Fibroblast of lung (primary cell): ENCODE data around the gene CTNNB1. TPM values are rescaled to one million over a fixed set of nuclear protein-coding genes. Genes with fewer than 3 reads are reported as not detected.
A peak's percentile ranks its signal among the peaks of the same experiment; 100 is the strongest.

Experiments used
- DNase-seq, 2 donors: peaks; one replicate each; pipeline versions ENCODE4 v3.0.0 to v3.0.0-alpha.2; 2010; ENCODE audit warnings: low read depth in 2 of 2
- H2AFZ ChIP-seq: 2 replicates; pipeline ENCODE4 v1.5.1; 2012; ENCODE audit warnings: low read length, control low read depth, inconsistent platforms
- H3K27ac ChIP-seq: 2 replicates; pipeline ENCODE4 v1.5.1; 2011; ENCODE audit warnings: low read length, control low read depth; ENCODE audit not compliant: insufficient read depth
- H3K27me3 ChIP-seq: 2 replicates; pipeline ENCODE4 v1.5.1; 2011; ENCODE audit warnings: mild to moderate bottlenecking, low read length; ENCODE audit not compliant: control insufficient read depth, insufficient read depth
- H3K36me3 ChIP-seq: 2 replicates; pipeline ENCODE4 v1.5.1; 2011; ENCODE audit warnings: low read length; ENCODE audit not compliant: control insufficient read depth, insufficient read depth
- H3K4me1 ChIP-seq: 2 replicates; pipeline ENCODE4 v1.5.1; 2011; ENCODE audit warnings: low read length; ENCODE audit not compliant: control insufficient read depth, insufficient read depth; ENCODE audit errors: extremely low read depth
- H3K4me2 ChIP-seq: 2 replicates; pipeline ENCODE4 v1.5.1; 2011; ENCODE audit warnings: low read length, control low read depth; ENCODE audit not compliant: insufficient read depth; ENCODE audit errors: extremely low read depth
- H3K4me3 ChIP-seq, 4 experiments: fragments of 200-600 bp in 1 of 4; sonication (generic) in 1 of 4; replicated peaks in 1 of 4; 2 replicates each; pipeline ENCODE4 v1.5.1; 2011 to 2016; ENCODE audit warnings: low read length in 4 of 4, low read depth in 3 of 4, mild to moderate bottlenecking in 3 of 4, control low read depth in 2 of 4, inconsistent platforms in 1 of 4, mixed read lengths in 1 of 4; ENCODE audit not compliant: insufficient read depth in 1 of 4; ENCODE audit errors: control extremely low read depth in 1 of 4
- H3K79me2 ChIP-seq: 2 replicates; pipeline ENCODE4 v1.5.1; 2012; ENCODE audit warnings: mild to moderate bottlenecking, low read length, inconsistent platforms; ENCODE audit not compliant: control insufficient read depth, insufficient read depth
- H3K9ac ChIP-seq: 2 replicates; pipeline ENCODE4 v1.5.1; 2011; ENCODE audit warnings: mild to moderate bottlenecking, low read length, control low read depth; ENCODE audit not compliant: insufficient read depth
- H3K9me3 ChIP-seq: 2 replicates; pipeline ENCODE4 v1.5.1; 2012; ENCODE audit warnings: low read depth, low read length; ENCODE audit not compliant: control insufficient read depth, insufficient read depth
- H4K20me1 ChIP-seq: 2 replicates; pipeline ENCODE4 v1.5.1; 2011; ENCODE audit warnings: low read length; ENCODE audit not compliant: control insufficient read depth, insufficient read depth; ENCODE audit errors: extremely low read depth
- CTCF ChIP-seq, 2 donors: IDR thresholded peaks in 1 of 2; conservative IDR thresholded peaks in 1 of 2; 1 replicate in 1 of 2; 2 replicates in 1 of 2; pipeline ENCODE4 v1.5.1; 2011 to 2012; ENCODE audit warnings: low read length in 2 of 2, control low read depth in 1 of 2, inconsistent platforms in 1 of 2, low read depth in 1 of 2, mild to moderate bottlenecking in 1 of 2
- EZH2 ChIP-seq: IDR thresholded peaks from 2 replicates; pipeline ENCODE4 v1.5.1; 2012; ENCODE audit warnings: low read length, control low read depth, mild to moderate bottlenecking; ENCODE audit errors: missing control alignments
- polyA plus RNA-seq, 2 donors: library from polyadenylated mRNA; depleted of rRNA in 1 of 2; stranded (reverse) in 1 of 2; unstranded in 1 of 2; fragments of >200 nt; gene quantifications; 2 replicates each; pipeline ENCODE4 v1.2.1, GENCODE V29; 2011 to 2012; ENCODE audit warnings: missing spikeins in 1 of 2
- total RNA-seq: library from RNA; depleted of rRNA; stranded (reverse); fragments of >200 nt; gene quantifications from 2 replicates; pipeline ENCODE4 v1.2.1, GENCODE V29; 2014

The CTNNB1 gene
- total and polyA plus RNA-seq, 2 donors (not counting 1 experiment from before 2014, with no cell fraction given), result 266 to 792 TPM

- no peak overlapping the region for H3K27ac ChIP-seq
- no peaks in the 10 kb centered on the region for H3K9me3 ChIP-seq
- H3K79me2 ChIP-seq, result peaks cover 83% of the 10 kb centered on the region
- peaks cover 9% of the 10 kb centered on the region for H4K20me1 ChIP-seq
- H2AFZ ChIP-seq, result no peak overlapping the region
- H3K4me2 ChIP-seq, result peak overlapping the region; percentile 67
- peak; percentile 59 to 70 for DNase-seq
- H3K9ac ChIP-seq, result no peak overlapping the region
- peaks cover 14% of the 10 kb centered on the region for H3K4me1 ChIP-seq
- H3K27me3 ChIP-seq, result no peaks in the 10 kb centered on the region
- peak overlapping the region in 3 of 4 experiments; percentile 68 to 98 (median 76) for H3K4me3 ChIP-seq
- no peak for TF ChIP-seq EZH2
- peak; percentile 24 to 45 for TF ChIP-seq CTCF (conservative IDR thresholded peaks at IDR 0.05 in 1 of 2, IDR thresholded peaks at IDR 0.05 in 1 of 2; ENCODE audit: low read depth in 1 of 2, low read length in 2 of 2)
- no peaks in the 10 kb centered on the region for H3K36me3 ChIP-seq
Observed at GRCh38 chr3:41202834-41203345, 3.6 kb downstream of the CTNNB1 start.

DNA sequence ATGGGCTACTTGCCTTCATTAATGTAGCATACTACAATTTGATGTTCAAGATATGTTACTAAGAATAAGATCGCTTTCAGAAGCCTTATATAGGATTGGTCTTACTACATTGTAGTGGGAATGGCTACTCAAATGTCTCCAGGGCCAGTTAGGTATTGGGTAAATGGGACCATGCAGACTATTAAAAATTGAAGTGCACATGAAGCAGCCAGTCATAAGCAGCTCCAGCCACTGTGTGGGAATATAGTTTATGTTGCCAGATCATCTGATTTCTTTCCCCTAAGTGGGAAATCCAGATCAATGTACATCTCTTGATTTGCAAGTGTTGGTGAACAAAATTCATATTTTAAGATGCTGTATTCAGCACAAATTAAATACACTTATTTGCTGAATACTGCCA lies 5.1 kb downstream of the CTNNB1 start:
- no peak for TF ChIP-seq CTCF (conservative IDR thresholded peaks at IDR 0.05 in 1 of 2, IDR thresholded peaks at IDR 0.05 in 1 of 2; ENCODE audit: low read depth in 1 of 2, low read length in 2 of 2)
- TF ChIP-seq EZH2, result no peak
- Histone ChIP-seq H3K79me2 (peaks cover 98% of the 10 kb centered on the region), H3K9ac (no peak overlapping the region), H4K20me1 (peaks cover 9% of the 10 kb centered on the region), H3K4me1 (peaks cover 11% of the 10 kb centered on the region), H2AFZ (no peak overlapping the region), H3K9me3 (no peaks in the 10 kb centered on the region), H3K36me3 (no peaks in the 10 kb centered on the region), H3K27me3 (no peaks in the 10 kb centered on the region), H3K4me2 (peak overlapping the region; percentile 42), H3K4me3 (no peak overlapping the region), H3K27ac (no peak overlapping the region)
- no peak for DNase-seq

DNA sequence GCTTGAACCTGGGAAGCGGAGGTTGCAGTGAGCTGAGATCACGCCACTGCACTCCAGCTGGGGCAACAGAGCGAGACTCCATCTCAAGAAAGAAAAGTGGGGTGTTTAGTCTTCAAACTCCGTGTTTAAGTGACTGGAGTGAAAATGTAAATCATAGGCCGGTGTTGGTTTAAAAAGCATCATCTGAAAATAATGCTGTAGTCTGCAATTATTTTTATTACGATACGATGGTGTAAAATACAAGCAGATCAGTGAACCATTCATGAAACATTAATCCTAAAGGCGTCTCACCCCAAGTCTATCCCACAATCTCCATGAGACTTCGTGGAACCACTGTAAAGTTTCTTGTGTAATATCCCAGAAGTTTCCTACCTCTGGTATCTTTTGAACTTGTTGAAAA lies 6.3 kb downstream of the CTNNB1 start:
- H3K27me3 ChIP-seq, result no peaks in the 10 kb centered on the region
- peaks cover 9% of the 10 kb centered on the region for H4K20me1 ChIP-seq
- H3K4me1 ChIP-seq, result peaks cover 11% of the 10 kb centered on the region
- no peaks in the 10 kb centered on the region for H3K36me3 ChIP-seq
- no peak overlapping the region for H3K4me3 ChIP-seq
- H3K9ac ChIP-seq, result no peak overlapping the region
- no peak for DNase-seq
- no peak for TF ChIP-seq CTCF (conservative IDR thresholded peaks at IDR 0.05 in 1 of 2, IDR thresholded peaks at IDR 0.05 in 1 of 2; ENCODE audit: low read depth in 1 of 2, low read length in 2 of 2)
- TF ChIP-seq EZH2, result no peak
- peaks cover 97% of the 10 kb centered on the region for H3K79me2 ChIP-seq
- no peaks in the 10 kb centered on the region for H3K9me3 ChIP-seq
- H3K4me2 ChIP-seq, result no peak overlapping the region
- no peak overlapping the region for H2AFZ ChIP-seq
- no peak overlapping the region for H3K27ac ChIP-seq
